Upper lobe of right lung (tissue), 1 donor: ENCODE measurements around the gene FBXW8. TPM values are rescaled to one million over a fixed set of nuclear protein-coding genes. Genes with fewer than 3 reads are reported as not detected.

Experiments
- ATAC-seq: fragments of 200-7000 bp; cut with Tn5 transposase; one replicate; pipeline ENCODE4 v1.9.1; 2020; ENCODE audit warnings: mild to moderate bottlenecking, moderate library complexity
- DNase-seq: peaks from one replicate; pipeline ENCODE4 v3.0.0-alpha.2; 2020
- H3K27ac ChIP-seq: fragments of 200-600 bp; one replicate; pipeline ENCODE4 v1.8.0; 2022
- H3K27me3 ChIP-seq: fragments of 200-600 bp; one replicate; pipeline ENCODE4 v1.8.0; 2022; ENCODE audit warnings: mild to moderate bottlenecking
- H3K36me3 ChIP-seq: fragments of 200-600 bp; one replicate; pipeline ENCODE4 v1.8.0; 2022
- H3K4me1 ChIP-seq: fragments of 200-600 bp; one replicate; pipeline ENCODE4 v1.8.0; 2022
- H3K4me3 ChIP-seq: fragments of 200-600 bp; one replicate; pipeline ENCODE4 v1.8.0; 2022; ENCODE audit warnings: mild to moderate bottlenecking
- H3K9me3 ChIP-seq: fragments of 200-600 bp; one replicate; pipeline ENCODE4 v1.8.0; 2022
- CTCF ChIP-seq: fragments of 200-600 bp; IDR thresholded peaks from one replicate; pipeline ENCODE4 v1.8.0; 2022; ENCODE audit warnings: antibody characterized with exemption
- intact Hi-C: fragments of 100-400 bp; cut with DNase I; formaldehyde crosslinking; loops from one replicate; pipeline ENCODE4 v1.11.0; 2022
- total RNA-seq: library from RNA; stranded (reverse); fragmentation: NEBNext Ultra II Directional; extraction: Animal tissue kit (Norgen Biotek cat#: 25700); gene quantifications from one replicate; pipeline ENCODE4 v1.2.1, GENCODE V29; 2021
- donor health status: DM: no; HTN: yes; CAD: no; lungs with severe emphysema.

Gene FBXW8
- total RNA-seq, 1 donor from 2014 or later = 16.8 TPM

GRCh38 chr12:117000316-117000715 is 89.6 kb downstream of the FBXW8 start:
- H3K36me3 ChIP-seq = peaks cover 19% of the 10 kb centered on the region
- intact Hi-C loops = no loop called here
- H3K27ac ChIP-seq = no peak overlapping the region
- no peaks in the 10 kb centered on the region for H3K9me3 ChIP-seq
- TF ChIP-seq CTCF = no peak
- no peaks in the 10 kb centered on the region for H3K27me3 ChIP-seq
- no peaks in the 10 kb centered on the region for H3K4me1 ChIP-seq
- ATAC-seq (no peak), DNase-seq (no peak)
- H3K4me3 ChIP-seq = no peak overlapping the region

GRCh38 chr12:117002051-117002817 is 91.5 kb downstream of the FBXW8 start:
- Histone ChIP-seq H3K27ac (no peak overlapping the region), H3K4me1 (no peaks in the 10 kb centered on the region), H3K27me3 (no peaks in the 10 kb centered on the region), H3K9me3 (no peaks in the 10 kb centered on the region), H3K36me3 (peaks cover 26% of the 10 kb centered on the region), H3K4me3 (no peak overlapping the region)
- no peak for TF ChIP-seq CTCF
- ATAC-seq = no peak
- intact Hi-C loops = no loop called here
- DNase-seq = no peak

GRCh38 chr12:117003883-117004404 is 93.2 kb downstream of the FBXW8 start:
- no peak for DNase-seq
- Histone ChIP-seq H3K27ac (no peak overlapping the region), H3K4me1 (no peaks in the 10 kb centered on the region), H3K9me3 (no peaks in the 10 kb centered on the region), H3K27me3 (no peaks in the 10 kb centered on the region), H3K4me3 (no peak overlapping the region), H3K36me3 (peaks cover 33% of the 10 kb centered on the region)
- ATAC-seq = no peak
- intact Hi-C loops = no loop called here
- TF ChIP-seq CTCF = no peak

GRCh38 chr12:117005417-117006046 is 94.8 kb downstream of the FBXW8 start:
- intact Hi-C loops = no loop called here
- no peak for ATAC-seq
- no peak overlapping the region for H3K4me3 ChIP-seq

GRCh38 chr12:117006333-117006732 is 95.6 kb downstream of the FBXW8 start:
- no peaks in the 10 kb centered on the region for H3K4me1 ChIP-seq
- H3K27ac ChIP-seq = no peak overlapping the region
- H3K9me3 ChIP-seq = no peaks in the 10 kb centered on the region
- H3K27me3 ChIP-seq = no peaks in the 10 kb centered on the region
- TF ChIP-seq CTCF = no peak
- intact Hi-C loops = no loop called here
- H3K4me3 ChIP-seq = no peak overlapping the region
- DNase-seq = no peak
- no peak for ATAC-seq
- peaks cover 46% of the 10 kb centered on the region for H3K36me3 ChIP-seq

More at GRCh38 chr12:117005417-117006046, 94.8 kb downstream of the FBXW8 start:
- no peaks in the 10 kb centered on the region for H3K9me3 ChIP-seq
- no peaks in the 10 kb centered on the region for H3K4me1 ChIP-seq
- H3K27me3 ChIP-seq = no peaks in the 10 kb centered on the region
- H3K36me3 ChIP-seq = peaks cover 40% of the 10 kb centered on the region
- no peak for DNase-seq
- no peak for TF ChIP-seq CTCF
- H3K27ac ChIP-seq = no peak overlapping the region
